T-helper 1 cell treated with Interleukin-12 subunit alpha and Interleukin-12 subunit beta and Interleukin-4 antibody, amounts not matched to agents 30 ng/mL and 1 ng/mL, for 36 hours (primary cell): ENCODE data around the gene CT55. TPM values are rescaled to one million over a fixed set of nuclear protein-coding genes. Genes with fewer than 3 reads are reported as not detected.
"Not testable (repeated sequence)": the region's sequence is repeated elsewhere in the genome, so short reads cannot be mapped to it uniquely, and the experiment has no call there.

Experiments used
- intact Hi-C: fragments of 100-400 bp; cut with micrococcal nuclease; formaldehyde crosslinking; loops from one replicate; pipeline ENCODE4 v1.15.1; 2024
- total RNA-seq: library from RNA; stranded (reverse); gene quantifications from 2 replicates; pipeline ENCODE4 v1.2.3, GENCODE V29; 2022

The CT55 gene
- not detected in 2 replicates for total RNA-seq

- intact Hi-C loops, result no loop called here
Observed at GRCh38 chrX:135170877-135171519, at the start of gene CT55. TSS of gene CT55 (minus strand) at chrX:135171398. CDS start at chrX:135171171, 227 bp downstream.

GRCh38 chrX:135213200-135213844, 42.1 kb upstream of the CT55 start:
- intact Hi-C loops, result no loop called here

- intact Hi-C loops, result not testable (repeated sequence)
Observed at GRCh38 chrX:135206427-135206826, 35.2 kb upstream of the CT55 start.

DNA sequence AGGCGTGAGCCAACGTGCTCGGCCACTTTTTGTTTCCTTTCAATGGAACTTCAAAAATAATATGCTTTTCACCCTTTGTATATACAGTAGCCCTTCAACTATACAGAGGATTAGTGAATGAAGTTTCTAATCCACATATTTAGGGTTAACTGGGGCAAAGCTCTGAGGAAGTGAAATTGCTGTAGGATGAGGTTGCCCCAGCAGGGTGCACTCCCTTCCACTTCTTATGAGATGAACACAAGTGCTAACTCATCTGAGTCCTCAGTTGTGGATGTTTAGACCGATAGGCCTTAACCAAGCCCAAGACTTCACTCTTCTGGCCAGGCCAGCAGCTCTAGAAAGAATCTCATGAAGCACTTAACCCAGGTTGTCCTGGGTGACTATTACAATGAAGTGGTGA, 29.1 kb upstream of the CT55 start:
- intact Hi-C loops, result no loop called here

DNA sequence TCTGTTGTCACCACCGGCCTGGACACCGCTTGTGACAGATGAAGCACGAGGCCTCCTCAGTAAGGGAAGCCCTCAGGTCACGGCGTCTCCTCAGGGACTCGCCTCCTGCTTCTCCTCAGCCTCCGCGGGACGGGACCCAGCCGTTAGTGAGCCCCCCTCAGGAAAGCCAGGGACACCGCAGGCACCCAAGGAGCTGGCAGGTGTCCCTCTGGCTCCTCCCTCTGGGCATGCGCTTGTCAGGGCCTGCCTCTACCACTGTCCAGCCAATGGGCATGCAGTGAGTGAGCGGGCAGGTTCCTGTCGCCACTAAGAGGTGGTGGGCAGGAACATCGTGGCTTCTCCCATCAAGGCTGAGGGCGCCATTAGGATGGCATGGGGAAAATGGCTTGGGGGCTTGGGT, 23.5 kb upstream of the CT55 start:
- intact Hi-C loops, result no loop called here

DNA sequence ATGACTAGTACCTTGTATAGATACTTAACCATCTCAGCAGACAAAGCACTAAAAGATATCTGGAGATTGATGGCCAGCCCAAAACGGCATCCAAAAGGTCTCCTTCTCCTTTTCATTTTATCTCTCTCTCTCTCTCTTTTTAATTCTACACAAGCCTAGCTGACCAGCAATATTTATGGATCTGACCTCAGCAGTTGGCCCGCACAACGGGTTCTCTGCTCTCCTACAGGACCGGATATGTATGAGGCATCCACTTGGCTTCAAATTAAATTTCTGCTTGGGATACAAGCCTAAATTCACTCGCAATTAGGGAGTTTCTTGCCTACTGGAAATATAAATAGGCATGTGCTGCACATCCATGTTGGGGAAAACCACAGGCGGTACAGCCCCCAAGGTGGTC, 22.5 kb upstream of the CT55 start:
- intact Hi-C loops, result no loop called here

DNA sequence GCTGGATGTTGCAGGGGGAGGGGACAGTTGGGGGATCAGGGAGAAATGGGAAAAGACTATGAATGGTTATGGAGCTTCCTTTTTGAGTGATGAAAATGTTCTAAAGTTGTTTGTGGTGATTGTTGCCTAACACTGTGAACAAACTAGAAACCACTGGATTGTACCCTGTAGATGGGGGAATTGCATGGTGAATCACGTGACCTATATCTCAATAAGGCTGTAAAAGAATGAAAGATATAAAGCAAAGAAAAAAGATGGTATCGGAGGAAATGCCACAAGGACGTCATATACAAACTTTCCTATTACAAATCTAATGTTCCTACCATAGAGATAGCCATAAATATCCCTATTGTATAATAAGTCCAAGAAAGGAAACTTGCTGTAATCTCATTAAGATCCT, 20.6 kb upstream of the CT55 start:
- intact Hi-C loops, result no loop called here

DNA sequence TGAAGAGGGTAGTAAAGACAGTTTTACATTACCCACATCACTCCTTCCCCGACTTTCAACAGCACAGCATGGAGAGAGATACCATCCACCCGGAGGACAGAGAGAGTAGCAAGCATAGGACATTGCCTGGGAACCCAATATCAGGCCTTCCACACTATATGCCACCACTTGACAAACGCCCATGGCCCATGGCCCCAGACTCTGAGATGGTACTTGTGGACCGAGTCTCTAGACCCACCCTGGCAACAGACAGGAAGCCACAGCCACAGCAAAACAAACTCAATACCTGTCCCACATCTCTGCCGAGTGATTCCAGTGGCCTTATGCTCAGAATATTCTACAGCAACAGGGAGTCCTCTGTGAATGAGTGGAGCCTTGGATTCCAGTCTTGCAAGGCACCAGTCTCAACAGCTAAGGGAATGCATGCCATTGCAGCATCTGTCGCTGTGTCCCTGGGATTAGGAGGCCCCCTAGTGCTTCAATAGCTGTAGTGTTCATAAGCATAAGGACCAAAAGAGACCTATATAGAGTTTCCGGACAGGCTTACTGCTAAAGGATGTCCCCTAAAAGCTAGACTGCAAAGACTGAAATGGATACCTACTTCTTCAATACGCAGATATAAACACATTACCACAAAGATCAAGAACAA, 14.7 kb upstream of the CT55 start:
- intact Hi-C loops, result loop anchor here (1.0 to 5.0 kb wide), 6 partner anchors 109 to 410 kb away; partner anchors contain the start of genes INTS6L and SMIM10L2A

GRCh38 chrX:135178636-135179035, 7.4 kb upstream of the CT55 start:
- intact Hi-C loops, result no loop called here

- intact Hi-C loops, result no loop called here
Observed at GRCh38 chrX:135170468-135170867, 730 bp downstream of the CT55 start.

DNA sequence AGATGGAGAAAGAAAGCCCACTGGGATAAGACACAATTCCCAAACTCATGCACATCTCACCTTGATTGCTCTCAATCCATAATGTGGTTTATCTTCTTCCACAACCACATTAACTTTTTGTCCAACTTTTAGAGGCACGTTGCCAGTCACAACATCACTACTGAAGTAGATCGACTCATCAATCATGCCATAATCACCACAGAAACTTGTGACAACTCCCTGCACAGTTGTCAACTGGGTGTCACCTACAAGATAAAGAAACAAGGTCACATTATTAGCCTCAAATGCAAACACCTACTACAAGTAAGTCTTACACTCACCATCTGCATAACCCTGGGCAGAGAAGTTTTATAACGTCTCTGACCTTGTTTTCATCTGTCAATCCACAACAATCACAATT, 1.7 kb downstream of the CT55 start:
- intact Hi-C loops, result not testable (repeated sequence)

GRCh38 chrX:135168486-135168885, 2.7 kb downstream of the CT55 start:
- intact Hi-C loops, result no loop called here

GRCh38 chrX:135154688-135155087, 16.5 kb downstream of the CT55 start:
- intact Hi-C loops, result not testable (repeated sequence)

DNA sequence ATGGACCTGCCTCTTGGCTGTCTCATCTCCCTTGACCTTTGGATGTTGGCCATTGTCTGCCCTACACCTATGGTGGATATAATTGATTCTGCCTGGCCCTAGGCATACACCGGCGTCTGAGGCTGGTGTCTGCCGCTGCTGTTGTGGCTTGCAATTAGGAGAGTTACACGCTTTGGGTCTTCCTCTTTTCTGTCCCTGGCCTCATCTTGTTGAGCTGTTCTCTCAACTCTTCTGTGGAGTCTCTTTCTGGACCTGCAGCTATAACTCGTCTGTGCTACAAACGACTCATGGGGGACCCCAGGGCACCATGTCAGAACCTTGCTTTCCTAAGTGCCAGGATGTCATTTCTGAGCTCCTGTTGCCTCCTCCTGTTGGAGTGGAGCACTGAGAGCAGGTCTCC, 45.1 kb downstream of the CT55 start:
- intact Hi-C loops, result not testable (repeated sequence)

DNA sequence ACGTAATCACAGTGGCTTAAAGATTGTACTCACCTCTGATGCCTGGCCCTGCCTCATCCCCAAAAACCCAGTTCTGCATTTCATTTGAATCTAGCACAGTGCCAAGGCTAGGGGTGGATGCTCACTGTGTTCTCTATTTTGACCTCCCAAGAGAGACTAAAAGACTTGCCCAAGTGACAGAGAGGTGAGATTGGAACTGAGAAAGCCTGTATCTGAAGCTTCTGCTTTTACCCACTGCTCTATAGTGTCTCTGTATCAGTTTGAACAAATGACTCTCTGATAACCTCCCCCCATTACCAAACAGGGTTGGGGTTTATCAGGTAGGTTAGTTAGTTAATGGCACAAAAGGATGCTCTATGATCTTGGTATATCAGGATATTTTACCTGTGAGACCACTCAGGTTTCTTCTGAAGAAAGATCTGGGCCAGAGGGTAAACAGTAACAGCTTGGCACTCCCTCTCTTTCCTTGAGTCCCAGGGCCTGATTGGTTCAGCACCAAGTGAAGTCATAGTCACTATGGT, 51.1 kb downstream of the CT55 start, which contains the start of gene ETDB:
Gene ETDB, minus strand, starts transcription at position 471 of the 521 bp plus-strand sequence. CDS start 1,265 bp downstream, outside the sequence.
- intact Hi-C loops, result not testable (repeated sequence)

DNA sequence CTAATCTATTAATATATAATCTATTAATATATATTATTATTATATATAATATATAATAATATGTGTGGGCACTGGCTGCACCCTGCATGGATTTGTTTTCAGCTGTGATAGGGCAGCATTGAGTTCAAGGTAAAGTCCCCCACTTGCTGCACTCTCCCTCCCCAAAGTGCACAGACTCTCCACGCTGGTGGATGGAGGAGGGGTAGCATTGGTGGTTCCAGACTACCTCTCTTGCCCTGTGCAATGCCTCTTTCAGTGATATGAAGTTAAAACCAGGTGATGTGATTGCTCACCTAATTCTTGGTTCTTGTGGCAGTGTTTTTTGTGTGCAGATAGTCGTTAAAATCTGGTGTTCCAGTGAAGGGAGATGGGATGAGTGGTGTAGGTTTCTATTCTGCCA, 55.1 kb downstream of the CT55 start:
- intact Hi-C loops, result not testable (repeated sequence)

DNA sequence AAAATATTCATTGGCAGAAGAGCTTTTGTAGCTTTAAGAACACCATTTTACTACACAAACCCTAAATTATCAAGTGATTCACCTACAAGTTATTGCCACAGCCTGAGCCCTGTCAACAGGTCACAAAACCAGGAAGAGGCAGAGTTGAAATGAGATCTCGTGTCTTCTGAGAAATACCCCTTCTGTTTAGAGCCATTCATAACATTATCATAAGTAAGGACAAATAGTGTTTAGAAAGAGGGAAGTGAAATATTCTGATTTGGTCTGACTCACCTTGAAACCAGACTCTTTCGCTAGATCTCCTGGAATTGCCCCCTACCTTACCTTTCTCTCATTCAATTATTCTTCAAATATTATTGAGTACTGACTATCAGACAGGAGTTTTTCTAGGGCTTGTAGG, 56.8 kb downstream of the CT55 start:
- intact Hi-C loops, result no loop called here

GRCh38 chrX:135112743-135113142, 58.5 kb downstream of the CT55 start:
- intact Hi-C loops, result no loop called here

DNA sequence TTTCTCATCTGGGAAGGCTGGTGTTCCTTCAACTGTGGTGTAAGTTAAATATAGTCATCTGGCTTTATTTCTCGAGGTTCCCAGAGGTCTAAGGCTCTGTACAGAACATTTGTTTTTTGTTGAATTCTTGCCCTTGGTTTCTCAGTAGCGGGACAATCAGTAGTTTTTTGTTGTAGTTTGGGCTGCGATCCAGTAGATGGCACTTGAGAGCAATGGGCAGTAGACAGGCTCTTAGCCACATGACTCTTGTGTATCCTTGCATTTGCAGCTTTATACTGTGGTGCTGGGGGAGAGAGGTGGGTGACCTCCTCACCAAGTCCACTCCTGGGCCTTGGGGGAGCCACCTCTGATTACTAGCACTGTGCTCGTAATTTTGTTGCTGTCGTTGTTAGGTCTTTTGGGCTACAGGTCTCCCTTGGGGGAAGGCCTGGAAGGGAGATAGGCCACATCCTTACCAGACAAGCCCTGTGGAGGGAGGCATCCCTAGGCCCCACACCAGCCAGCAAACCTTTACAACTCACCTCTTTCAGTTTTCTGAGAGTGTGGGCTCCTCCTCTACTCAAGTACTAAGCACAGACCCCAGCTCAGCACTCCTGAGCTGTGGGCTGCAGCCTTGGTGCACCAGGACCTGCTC, 59.0 kb downstream of the CT55 start:
- intact Hi-C loops, result no loop called here

DNA sequence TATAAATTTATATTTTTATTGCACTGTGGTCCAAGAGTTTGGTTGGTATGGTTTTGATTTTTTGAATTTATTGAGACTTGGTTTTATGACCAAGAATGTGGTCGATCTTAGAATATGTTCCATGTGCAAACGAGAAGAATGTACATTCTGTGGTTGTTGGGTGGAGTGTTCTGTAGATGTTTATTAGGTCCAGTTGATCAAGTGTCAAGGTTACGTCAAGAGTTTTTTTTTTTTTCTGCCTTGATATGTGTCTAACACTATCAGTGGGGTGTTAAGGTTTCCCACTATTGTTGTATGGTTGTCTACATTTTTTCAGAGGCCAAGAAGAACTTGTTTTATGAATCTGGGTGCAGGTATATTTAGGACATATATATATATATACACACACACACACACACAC, 61.6 kb downstream of the CT55 start:
- intact Hi-C loops, result no loop called here
